Cardiac ventricle fibroblast (primary cell): ENCODE results near the gene DRD4. TPM values are rescaled to one million over a fixed set of nuclear protein-coding genes. Genes with fewer than 3 reads are reported as not detected.

Experiments
- total RNA-seq: library from RNA; depleted of rRNA; stranded (reverse); fragments of >200 nt; gene quantifications from 2 replicates; pipeline ENCODE4 v1.2.3, GENCODE V29; 2015

Gene DRD4
- total RNA-seq: not detected in 2 replicates

DNA sequence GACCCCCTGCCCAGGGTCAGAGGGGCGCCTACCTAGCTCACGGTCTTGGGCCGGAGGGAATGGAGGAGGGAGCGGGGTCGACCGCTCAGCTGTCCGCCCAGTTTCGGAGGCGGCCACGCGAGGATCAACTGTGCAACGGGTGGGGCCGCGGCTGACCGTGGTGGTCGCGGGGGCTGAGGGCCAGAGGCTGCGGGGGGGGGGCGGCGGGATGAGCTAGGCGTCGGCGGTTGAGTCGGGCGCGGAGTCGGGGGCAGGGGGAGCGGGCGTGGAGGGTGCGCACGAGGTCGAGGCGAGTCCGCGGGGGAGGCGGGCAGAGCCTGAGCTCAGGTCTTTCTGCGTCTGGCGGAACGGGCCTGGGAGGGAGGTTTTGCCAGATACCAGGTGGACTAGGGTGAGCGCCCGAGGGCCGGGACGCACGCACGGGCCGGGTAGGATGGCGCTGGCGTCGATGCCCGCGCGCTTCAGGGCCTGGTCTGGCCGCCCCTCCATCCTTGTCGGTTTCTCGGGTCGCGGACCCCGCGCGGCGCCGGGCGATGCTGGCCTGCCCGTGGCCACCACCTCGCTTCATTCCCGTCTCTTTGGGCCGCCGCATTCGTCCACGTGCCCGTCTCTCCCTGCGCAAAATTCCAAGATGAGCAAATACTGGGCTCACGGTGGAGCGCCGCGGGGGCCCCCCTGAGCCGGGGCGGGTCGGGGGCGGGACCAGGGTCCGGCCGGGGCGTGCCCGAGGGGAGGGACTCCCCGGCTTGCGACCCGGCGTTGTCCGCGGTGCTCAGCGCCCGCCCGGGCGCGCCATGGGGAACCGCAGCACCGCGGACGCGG, at the start of gene DRD4:
DRD4 (plus strand) TSS at position 759 of the 822 bp plus-strand sequence; CDS start at position 795, 36 bp downstream.

DNA sequence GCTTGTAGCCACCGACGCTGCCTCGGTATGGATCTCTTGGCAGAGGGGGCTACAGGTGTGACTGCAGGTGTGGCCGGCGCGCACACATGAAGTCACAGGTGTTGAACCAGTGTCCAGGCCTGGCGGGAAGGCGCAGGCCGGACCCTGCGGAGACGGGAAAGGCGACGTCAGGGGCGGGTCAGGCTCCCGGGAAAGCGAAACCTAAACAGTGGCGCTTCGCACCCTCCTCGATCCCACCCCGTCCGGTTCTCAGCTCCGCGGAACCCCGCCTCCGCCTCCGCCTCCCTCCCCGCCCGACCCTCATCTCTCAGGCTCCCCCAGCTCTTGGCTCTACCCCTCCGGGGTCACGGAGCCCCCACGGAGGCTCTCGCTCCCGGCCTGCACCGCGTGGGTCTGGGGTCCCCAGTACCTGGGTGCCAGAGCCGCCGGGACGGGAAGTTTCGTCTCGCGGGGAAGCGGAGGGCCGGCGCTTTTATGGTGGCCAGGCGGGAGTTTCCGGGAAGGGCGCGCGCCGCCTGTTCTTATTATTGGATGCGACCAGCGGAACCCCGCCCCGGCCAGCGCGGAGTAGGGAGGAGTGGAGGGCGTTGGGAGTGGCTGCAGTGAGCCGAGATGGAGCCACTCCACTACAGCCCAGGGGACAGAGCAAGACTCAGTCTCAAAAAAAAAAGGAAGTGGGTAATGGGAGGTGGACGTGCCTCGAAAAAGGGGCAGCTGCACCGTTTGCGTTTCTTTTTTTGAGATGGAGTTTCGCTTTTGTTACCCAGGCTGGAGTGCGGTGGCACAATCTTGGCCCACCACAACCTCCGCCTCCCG, 21.4 kb upstream of the DRD4 start, which contains the start of gene IRF7:
IRF7 (minus strand) TSS at position 447 of the 816 bp plus-strand sequence. CDS start 586 bp downstream, outside the sequence.

GRCh38 chr11:624705-625635, 12.1 kb upstream of the DRD4 start, which contains the start of gene CDHR5:
Gene CDHR5 (minus strand): TSS chr11:624955. CDS start chr11:624902, 53 bp downstream.

DNA sequence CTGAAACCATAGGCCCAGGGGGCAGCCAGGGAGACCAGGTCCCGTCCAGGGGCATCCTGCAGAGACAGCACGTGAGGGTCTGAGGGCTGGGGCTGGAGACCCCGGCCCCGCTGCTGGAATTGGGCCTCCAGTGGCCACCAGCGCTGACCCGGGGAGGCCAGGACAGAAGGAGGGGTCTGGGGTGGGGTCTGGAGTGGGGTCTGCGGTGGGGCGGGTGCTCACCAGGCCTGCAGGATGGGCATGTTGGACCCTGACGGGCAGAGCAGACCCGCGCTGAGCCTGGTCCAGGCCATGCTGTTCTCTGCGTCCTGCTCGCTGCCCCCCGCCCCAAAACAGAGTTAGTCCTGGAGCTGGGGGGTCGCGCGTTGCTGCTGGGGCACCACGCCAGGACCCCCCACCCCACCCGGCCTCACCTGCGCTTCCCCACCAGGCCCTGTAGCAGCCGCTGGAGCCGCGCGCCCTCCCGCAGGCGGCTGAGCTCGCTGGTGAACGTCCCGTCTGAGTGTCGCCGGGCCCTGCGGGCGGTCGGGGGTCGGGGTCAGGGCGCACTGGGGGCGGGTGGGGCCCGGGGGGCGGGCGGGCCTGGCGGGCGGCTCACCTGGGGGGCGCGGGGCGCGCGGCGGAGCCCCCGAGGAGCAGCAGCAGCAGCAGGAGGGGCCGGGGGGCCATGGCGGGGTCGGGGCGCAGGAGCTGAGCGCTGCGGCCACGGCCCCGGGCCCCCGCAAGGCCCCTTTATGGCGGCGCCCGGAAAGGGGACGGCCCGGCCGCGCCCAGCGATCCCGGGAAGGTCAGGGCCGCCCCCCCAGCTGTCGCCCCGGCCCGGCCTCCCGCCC, 10.4 kb upstream of the DRD4 start, which contains the start of gene SCT:
SCT (minus strand) TSS at position 707 of the 833 bp plus-strand sequence; CDS start at position 669, 38 bp downstream.

Other genes starting within 250 kb of the DRD4 start
- 0.68 and 3.5 TPM in 2 replicates for gene PKP3, start 243.1 kb upstream of the DRD4 start, total RNA-seq
- gene SIGIRR, start 222.3 kb upstream of the DRD4 start, total RNA-seq: 28.3 and 39.8 TPM in 2 replicates
- not detected in 2 replicates for gene ANO9, start 195.3 kb upstream of the DRD4 start, total RNA-seq
- gene PTDSS2, start 187.0 kb upstream of the DRD4 start, total RNA-seq: 31.2 and 50.2 TPM in 2 replicates
- gene RNH1, start 130.0 kb upstream of the DRD4 start, total RNA-seq: 338 and 400 TPM in 2 replicates
- gene HRAS, start 101.7 kb upstream of the DRD4 start, total RNA-seq: 20.8 and 27.0 TPM in 2 replicates
- gene LRRC56, start 99.7 kb upstream of the DRD4 start, total RNA-seq: 0.49 and 0.75 TPM in 2 replicates
- 0.44 and 1.7 TPM in 2 replicates for gene LMNTD2, start 76.5 kb upstream of the DRD4 start, total RNA-seq
- gene RASSF7, start 76.3 kb upstream of the DRD4 start, total RNA-seq: 1.8 and 5.1 TPM in 2 replicates
- gene PHRF1, start 60.8 kb upstream of the DRD4 start, total RNA-seq: 18.3 and 22.4 TPM in 2 replicates
- gene IRF7, start 21.3 kb upstream of the DRD4 start, total RNA-seq: 11.3 and 14.7 TPM in 2 replicates
- not detected in 2 replicates for gene CDHR5, start 12.3 kb upstream of the DRD4 start, total RNA-seq
- gene SCT, start 10.1 kb upstream of the DRD4 start, total RNA-seq: not detected in 2 replicates
- 20.6 and 23.9 TPM in 2 replicates for gene DEAF1, start 58.0 kb downstream of the DRD4 start, total RNA-seq
- gene TMEM80, start 58.5 kb downstream of the DRD4 start, total RNA-seq: 20.3 and 34.6 TPM in 2 replicates
- gene EPS8L2, start 69.0 kb downstream of the DRD4 start, total RNA-seq: 11.7 and 15.0 TPM in 2 replicates
- 184 and 216 TPM in 2 replicates for gene TALDO1, start 110.2 kb downstream of the DRD4 start, total RNA-seq
- gene GATD1, start 140.2 kb downstream of the DRD4 start, total RNA-seq: 15.9 and 16.6 TPM in 2 replicates
- gene CEND1, start 152.8 kb downstream of the DRD4 start, total RNA-seq: 0.49 and 0.94 TPM in 2 replicates
- 15.4 and 34.4 TPM in 2 replicates for gene SLC25A22, start 161.0 kb downstream of the DRD4 start, total RNA-seq
- 6.1 and 9.3 TPM in 2 replicates for gene PIDD1, start 168.0 kb downstream of the DRD4 start, total RNA-seq
- gene RPLP2, start 172.7 kb downstream of the DRD4 start, total RNA-seq: 563 and 660 TPM in 2 replicates
- gene PNPLA2, start 181.6 kb downstream of the DRD4 start, total RNA-seq: 51.4 and 52.8 TPM in 2 replicates
- gene CRACR2B, start 190.7 kb downstream of the DRD4 start, total RNA-seq: 1.1 and 1.7 TPM in 2 replicates
- 286 and 398 TPM in 2 replicates for gene CD151, start 195.7 kb downstream of the DRD4 start, total RNA-seq
- gene POLR2L, start 205.3 kb downstream of the DRD4 start, total RNA-seq: 77.8 and 107 TPM in 2 replicates
- gene TSPAN4, start 205.6 kb downstream of the DRD4 start, total RNA-seq: 207 and 222 TPM in 2 replicates